IMR-90 (cell line): Measurements from ENCODE around the gene RPN2. TPM values are rescaled to one million over a fixed set of nuclear protein-coding genes. Genes with fewer than 3 reads are reported as not detected.

ENCODE experiments used
- ATAC-seq: fragments of 200-7000 bp; cut with Tn5 transposase; 2 replicates; pipeline ENCODE4 v1.9.1; 2020; ENCODE audit warnings: low read depth, mild to moderate bottlenecking, moderate library complexity
- BruUV-seq: library from RNA; stranded (reverse); fragments of 400-500 nt; replicated peaks from 2 replicates; lab custom pipeline; 2021; lab: Mats Ljungman, UMichigan
- CTCF ChIA-PET: fragments of 300-600 bp; formaldehyde crosslinking; extraction: SDS; loops from one replicate; lab custom pipeline; 2021; ENCODE audit warnings: antibody characterized with exemption; lab: Yijun Ruan, JAX
- POLR2A ChIA-PET: fragments of 300-600 bp; sonication (Branson Sonifier 250); formaldehyde crosslinking; loops from one replicate; lab custom pipeline; 2022; ENCODE audit warnings: antibody characterized with exemption; ENCODE audit not compliant: unreplicated experiment; lab: Charles Lee
- DNase-seq: peaks from one replicate; pipeline ENCODE4 v3.0.0; 2013
- H2AFZ ChIP-seq: replicated peaks from 2 replicates; pipeline ENCODE3; 2013; ENCODE audit warnings: low read length, mild to moderate bottlenecking; ENCODE audit not compliant: poor library complexity
- H2AK5ac ChIP-seq: 2 replicates; pipeline ENCODE4 v1.6.1; 2013; ENCODE audit warnings: low read depth, low read length, inconsistent platforms
- H2AK9ac ChIP-seq: replicated peaks from 2 replicates; pipeline ENCODE3; 2013; ENCODE audit warnings: mild to moderate bottlenecking, low read depth, low read length, moderate library complexity; ENCODE audit not compliant: poor library complexity
- H2BK120ac ChIP-seq: 2 replicates; pipeline ENCODE4 v1.6.1; 2013; ENCODE audit warnings: low read depth, low read length, inconsistent platforms
- H2BK15ac ChIP-seq: 3 replicates; pipeline ENCODE4 v1.6.1; 2013; ENCODE audit warnings: low read depth, low read length, inconsistent platforms
- H2BK20ac ChIP-seq: 2 replicates; pipeline ENCODE4 v1.6.1; 2013; ENCODE audit warnings: low read depth, mild to moderate bottlenecking, inconsistent platforms, low read length, moderate library complexity
- H2BK5ac ChIP-seq: 2 replicates; pipeline ENCODE4 v1.6.1; 2013; ENCODE audit warnings: mild to moderate bottlenecking, low read depth, low read length, inconsistent platforms; ENCODE audit not compliant: poor library complexity, severe bottlenecking
- H3K14ac ChIP-seq: replicated peaks from 2 replicates; pipeline ENCODE4 v1.6.1; 2013; ENCODE audit warnings: low read depth, low read length, inconsistent platforms
- H3K18ac ChIP-seq: 2 replicates; pipeline ENCODE4 v1.6.1; 2013; ENCODE audit warnings: low read depth, low read length, control low read depth
- H3K23ac ChIP-seq: 2 replicates; pipeline ENCODE4 v1.6.1; 2013; ENCODE audit warnings: low read depth, low read length, inconsistent platforms
- H3K27ac ChIP-seq: 2 replicates; pipeline ENCODE4 v1.5.1; 2013; ENCODE audit warnings: mild to moderate bottlenecking, control low read depth, low read length; ENCODE audit not compliant: insufficient read depth
- H3K27me3 ChIP-seq: 2 replicates; pipeline ENCODE4 v1.6.1; 2013; ENCODE audit warnings: low read length; ENCODE audit not compliant: control insufficient read depth, insufficient read depth
- H3K36me3 ChIP-seq: 2 replicates; pipeline ENCODE4 v1.6.1; 2013; ENCODE audit warnings: low read length, mixed read lengths; ENCODE audit not compliant: control insufficient read depth, insufficient read depth
- H3K4ac ChIP-seq: 2 replicates; pipeline ENCODE4 v1.6.1; 2013; ENCODE audit warnings: low read depth, low read length, inconsistent platforms
- H3K4me1 ChIP-seq: 2 replicates; pipeline ENCODE4 v1.6.1; 2013; ENCODE audit warnings: low read length, mixed read lengths; ENCODE audit not compliant: control insufficient read depth, insufficient read depth
- H3K4me2 ChIP-seq: 2 replicates; pipeline ENCODE4 v1.6.1; 2013; ENCODE audit warnings: low read depth, mild to moderate bottlenecking, control low read depth, low read length, moderate library complexity
- H3K4me3 ChIP-seq: 2 replicates; pipeline ENCODE4 v1.5.1; 2013; ENCODE audit warnings: low read depth, mild to moderate bottlenecking, control low read depth, low read length, moderate library complexity; ENCODE audit not compliant: insufficient read depth
- H3K56ac ChIP-seq: 2 replicates; pipeline ENCODE4 v1.6.1; 2013; ENCODE audit warnings: low read length, inconsistent platforms; ENCODE audit not compliant: insufficient read depth; ENCODE audit errors: extremely low read depth
- H3K79me1 ChIP-seq, 2 experiments: 2 replicates each; pipeline ENCODE4 v1.6.1; 2013; ENCODE audit warnings: low read length in 2 of 2, inconsistent platforms in 1 of 2, low read depth in 1 of 2
- H3K9ac ChIP-seq: 2 replicates; pipeline ENCODE4 v1.6.1; 2013; ENCODE audit warnings: low read depth, low read length, control low read depth
- H3K9me1 ChIP-seq: 2 replicates; pipeline ENCODE4 v1.6.1; 2013; ENCODE audit warnings: low read length, inconsistent platforms; ENCODE audit not compliant: insufficient read depth
- H3K9me3 ChIP-seq: 2 replicates; pipeline ENCODE4 v1.6.1; 2013; ENCODE audit warnings: low read length; ENCODE audit not compliant: control insufficient read depth, insufficient read depth
- H4K20me1 ChIP-seq: 2 replicates; pipeline ENCODE4 v1.6.1; 2013; ENCODE audit warnings: low read length, inconsistent platforms; ENCODE audit not compliant: insufficient read depth
- H4K5ac ChIP-seq: 2 replicates; pipeline ENCODE4 v1.6.1; 2013; ENCODE audit warnings: mild to moderate bottlenecking, low read depth, low read length, control low read depth
- H4K8ac ChIP-seq, 2 experiments: 2 replicates each; pipeline ENCODE4 v1.6.1; 2013; ENCODE audit warnings: low read depth in 2 of 2, low read length in 2 of 2, control low read depth in 1 of 2, inconsistent platforms in 1 of 2
- H4K91ac ChIP-seq: 2 replicates; pipeline ENCODE4 v1.6.1; 2013; ENCODE audit warnings: low read depth, low read length, inconsistent platforms; ENCODE audit not compliant: insufficient read depth
- MXI1 ChIP-seq: IDR thresholded peaks from 2 replicates; pipeline ENCODE4 v1.6.1; 2012; ENCODE audit warnings: low read depth, mild to moderate bottlenecking, low read length, moderate library complexity, borderline replicate concordance
- RAD21 ChIP-seq: IDR thresholded peaks from 2 replicates; pipeline ENCODE4 v1.6.1; 2012; ENCODE audit warnings: low read length, improper control_type of control experiment
- RFX5 ChIP-seq: IDR thresholded peaks from 2 replicates; pipeline ENCODE4 v1.8.0; 2012; ENCODE audit warnings: low read depth, mild to moderate bottlenecking, low read length, moderate library complexity
- WGBS, 2 experiments: methylation state at CpG; one replicate each; pipeline versions ENCODE4 v1.1.5 to v1.1.7; 2013; ENCODE audit warnings: missing lambda C conversion rate in 2 of 2; ENCODE audit not compliant: insufficient read length in 1 of 2; ENCODE audit errors: extremely low coverage in 2 of 2; 5-methylcytosine and 5-hydroxymethylcytosine counted together
- dilution Hi-C: fragments of 300-500 bp; cut with HindIII; formaldehyde crosslinking; loops from one replicate; pipeline ENCODE4 v1.14.3; 2018; ENCODE audit warnings: low sequenced_read_pairs; ENCODE audit not compliant: unreplicated experiment
- in situ Hi-C: fragments of 300-500 bp; cut with MboI; formaldehyde crosslinking; loops from 3 replicates; pipeline ENCODE4 v1.14.3; 2019; ENCODE audit warnings: low sequenced_read_pairs, inconsistent platforms, mixed read lengths
- intact Hi-C: fragments of 100-400 bp; cut with micrococcal nuclease; formaldehyde crosslinking; loops from 2 replicates; pipeline ENCODE4 v1.10.0; 2022
- polyA plus RNA-seq, 3 experiments: library from polyadenylated mRNA; depleted of rRNA; stranded (reverse); fragments of >200 nt; gene quantifications; 2 replicates each; pipeline ENCODE4 v1.2.3, GENCODE V29; 2012; ENCODE audit warnings: low replicate concordance in 1 of 3
- total RNA-seq: library from RNA; depleted of rRNA; stranded (reverse); fragments of >200 nt; gene quantifications from 2 replicates; pipeline ENCODE4 v1.2.3, GENCODE V29; 2012

Gene RPN2
- total and polyA plus RNA-seq, 2 of the 4 experiments (the other 2 are of a cell fraction), result 305 to 481 TPM

DNA sequence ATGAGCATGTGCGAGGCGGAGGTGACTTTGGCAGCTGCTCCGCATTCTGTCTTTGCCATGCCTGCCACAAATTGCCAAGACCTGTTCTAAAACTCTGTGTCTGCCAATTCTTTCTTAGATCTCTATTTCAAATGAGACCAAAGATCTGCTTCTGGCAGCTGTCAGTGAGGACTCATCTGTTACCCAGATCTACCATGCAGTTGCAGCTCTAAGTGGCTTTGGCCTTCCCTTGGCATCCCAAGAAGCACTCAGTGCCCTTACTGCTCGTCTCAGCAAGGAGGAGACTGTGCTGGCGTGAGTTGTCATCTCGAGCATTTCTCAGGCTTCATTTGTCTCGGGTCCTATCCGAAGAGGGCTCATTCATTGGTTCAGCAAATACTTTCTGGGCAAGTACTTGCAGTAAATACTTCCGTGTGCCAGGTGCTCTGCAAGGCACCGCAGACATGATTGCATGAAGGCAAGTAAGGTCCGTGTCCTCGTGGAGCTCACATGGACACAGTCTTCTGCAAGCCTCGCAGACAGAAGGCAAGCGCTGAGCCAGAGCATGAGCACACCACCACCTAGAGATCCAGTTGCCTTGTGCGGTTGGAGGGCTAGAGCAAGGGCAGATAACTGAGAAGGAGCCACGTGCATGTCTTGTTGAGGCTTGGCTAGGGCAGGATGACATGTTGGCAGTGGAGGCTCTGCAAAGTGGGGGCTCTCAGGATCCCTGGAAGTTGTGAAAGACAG is 20.0 kb downstream of the RPN2 start:
- no peaks in the 10 kb centered on the region for H3K9me3 ChIP-seq
- H4K5ac ChIP-seq, result no peak overlapping the region
- H2BK120ac ChIP-seq, result no peak overlapping the region
- H3K27ac ChIP-seq, result no peak overlapping the region
- H3K14ac ChIP-seq, result no peak overlapping the region
- no peak for ATAC-seq
- H2AFZ ChIP-seq, result no peak overlapping the region
- H2AK5ac ChIP-seq, result no peak overlapping the region
- dilution Hi-C loops, result no loop called here
- H2AK9ac ChIP-seq, result no peak overlapping the region
- H3K79me1 ChIP-seq, result peaks cover 46 to 76% of the 10 kb centered on the region in 2 experiments
- in situ Hi-C loops, result loop anchor here (5.0 kb wide), 1 partner anchor 333 kb away; no protein-coding TSS in a partner anchor
- POLR2A ChIA-PET, result interaction anchor here (0.5 kb wide), 1 partner anchor 194 kb away, joined by 3 read pairs; no protein-coding TSS in a partner anchor
- no peak overlapping the region for H4K8ac ChIP-seq
- H3K4ac ChIP-seq, result no peak overlapping the region
- BruUV-seq, result no TSS peak
- no peak for DNase-seq
- no peak overlapping the region for H2BK20ac ChIP-seq
- no peak overlapping the region for H2BK5ac ChIP-seq
- H3K56ac ChIP-seq, result no peak overlapping the region
- no peak overlapping the region for H3K4me3 ChIP-seq
- TF ChIP-seq MXI1 (no peak), RFX5 (no peak), RAD21 (no peak)
- H3K36me3 ChIP-seq, result peaks cover 29% of the 10 kb centered on the region
- no peak overlapping the region for H3K18ac ChIP-seq
- no peak overlapping the region for H3K9ac ChIP-seq
- no peak overlapping the region for H3K23ac ChIP-seq
- H3K9me1 ChIP-seq, result peaks cover 23% of the 10 kb centered on the region
- H4K20me1 ChIP-seq, result peaks cover 63% of the 10 kb centered on the region
- H4K91ac ChIP-seq, result no peak overlapping the region
- H3K4me1 ChIP-seq, result no peaks in the 10 kb centered on the region; the same call in 1 of the 2 replicates
- H3K4me2 ChIP-seq, result no peak overlapping the region
- 97% methylated on average over 6 of the region's 16 CpGs; no CpG with 5 or more reads in 1 of the 2 experiments for WGBS, 2 experiments
- CTCF ChIA-PET, result no interaction called here
- intact Hi-C loops, result loop anchor here (5.0 kb wide), 2 partner anchors 183 to 192 kb away; no protein-coding TSS in a partner anchor
- H3K27me3 ChIP-seq, result no peaks in the 10 kb centered on the region
- no peak overlapping the region for H2BK15ac ChIP-seq
